DMS79 treated with DMSO at 0.1 percent for 48 hours (cell line): Measurements from ENCODE around the gene EBNA1BP2.

Source experiments
- DNase-seq: peaks from one replicate; lab custom pipeline; 2025; lab: John Stamatoyannopoulos, UW

Gene EBNA1BP2

DNA sequence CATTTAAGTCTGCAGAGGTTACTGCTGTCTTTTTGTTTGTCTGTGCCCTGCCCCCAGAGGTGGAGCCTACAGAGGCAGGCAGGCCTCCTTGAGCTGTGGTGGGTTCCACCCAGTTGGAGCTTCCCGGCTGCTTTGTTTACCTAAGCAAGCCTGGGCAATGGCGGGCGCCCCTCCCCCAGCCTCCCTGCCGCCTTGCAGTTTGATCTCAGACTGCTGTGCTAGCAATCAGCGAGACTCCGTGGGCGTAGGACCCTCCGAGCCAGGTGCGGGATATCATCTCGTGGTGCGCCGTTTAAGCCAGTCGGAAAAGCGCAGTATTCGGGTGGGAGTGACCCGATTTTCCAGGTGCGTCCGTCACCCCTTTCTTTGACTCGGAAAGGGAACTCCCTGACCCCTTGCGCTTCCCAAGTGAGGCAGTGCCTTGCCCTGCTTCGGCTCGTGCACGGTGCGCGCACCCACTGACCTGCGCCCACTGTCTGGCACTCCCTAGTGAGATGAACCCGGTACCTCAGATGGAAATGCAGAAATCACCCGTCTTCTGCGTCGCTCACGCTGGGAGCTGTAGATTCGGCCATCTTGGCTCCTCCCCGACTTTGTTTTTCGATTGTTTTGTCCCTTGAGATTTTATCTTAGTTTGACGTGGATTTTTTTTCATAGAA is 52.0 kb downstream of the EBNA1BP2 start:
- peak; percentile 82 for DNase-seq
